DOHH2 (cell line): ENCODE results near the gene BCORL1.

ENCODE experiments used
- CTCF ChIP-seq: fragments of 200-600 bp; sonication (generic); IDR thresholded peaks from one replicate; pipeline ENCODE4 v1.5.1; 2014; ENCODE audit warnings: antibody characterized with exemption, mild to moderate bottlenecking, low read depth, low read length; ENCODE audit not compliant: poor library complexity, severe bottlenecking
- EZH2phosphoT487 ChIP-seq: fragments of 200-600 bp; sonication (generic); IDR thresholded peaks from 2 replicates; pipeline ENCODE4 v1.6.1; 2017; ENCODE audit warnings: borderline replicate concordance, mild to moderate bottlenecking, antibody characterized with exemption, low read length, moderate library complexity, mixed read lengths

DNA sequence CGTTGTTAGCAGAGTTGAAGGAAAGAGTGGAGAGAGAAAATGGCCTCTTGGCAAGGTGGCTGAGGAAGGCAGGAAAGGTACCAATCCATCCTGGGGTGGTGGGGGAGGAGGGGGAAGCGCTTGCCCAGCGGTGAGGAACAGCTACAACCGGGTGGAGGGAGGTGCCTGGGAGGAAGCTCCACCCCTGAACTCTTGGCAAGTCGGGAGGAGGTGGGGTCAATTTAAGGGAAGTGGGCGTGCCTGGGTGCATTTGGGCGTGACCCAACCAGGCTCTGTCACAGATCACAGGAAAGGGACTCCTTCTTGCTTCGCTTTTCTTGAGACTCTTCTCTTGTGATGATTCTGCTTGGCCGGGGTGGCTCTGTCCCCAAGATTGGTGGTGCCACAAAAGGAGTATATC, 41.7 kb downstream of the BCORL1 start:
- TF ChIP-seq CTCF, result no peak
- TF ChIP-seq EZH2phosphoT487, result no peak
